Spleen (tissue), 11 donors: ENCODE results near the gene CETN3. TPM values are rescaled to one million over a fixed set of nuclear protein-coding genes. Genes with fewer than 3 reads are reported as not detected.

Experiments used
- DNase-seq: peaks from one replicate; pipeline ENCODE4 v3.0.0-alpha.2; 2020
- H3K27ac ChIP-seq, 8 donors: fragments of 200-600 bp; sonication (generic) in 7 of 8; 1 replicate in 4 of 8; 2 replicates in 4 of 8; pipeline versions ENCODE4 v1.5.0 to v1.8.0; 2016 to 2021; ENCODE audit warnings: inconsistent platforms in 4 of 8, mild to moderate bottlenecking in 4 of 8, moderate library complexity in 1 of 8
- H3K27me3 ChIP-seq, 7 donors: fragments of 200-600 bp; sonication (generic) in 6 of 7; replicated peaks in 1 of 7; 1 replicate in 4 of 7; 2 replicates in 3 of 7; pipeline versions ENCODE4 v1.5.0 to v1.8.0; 2016 to 2021; ENCODE audit warnings: inconsistent platforms in 3 of 7, mild to moderate bottlenecking in 1 of 7
- H3K36me3 ChIP-seq, 6 donors: fragments of 200-600 bp; sonication (generic) in 5 of 6; 1 replicate in 4 of 6; 2 replicates in 2 of 6; pipeline versions ENCODE4 v1.5.0 to v1.8.0; 2016 to 2021; ENCODE audit warnings: inconsistent platforms in 2 of 6
- H3K4me1 ChIP-seq, 6 donors: fragments of 200-600 bp; sonication (generic) in 5 of 6; 1 replicate in 3 of 6; 2 replicates in 3 of 6; pipeline versions ENCODE4 v1.5.0 to v1.8.0; 2016 to 2021; ENCODE audit warnings: inconsistent platforms in 3 of 6
- H3K4me3 ChIP-seq, 8 donors: fragments of 200-600 bp; sonication (generic) in 7 of 8; 1 replicate in 4 of 8; 2 replicates in 4 of 8; pipeline versions ENCODE4 v1.5.0 to v1.8.0; 2016 to 2021; ENCODE audit warnings: inconsistent platforms in 4 of 8, mild to moderate bottlenecking in 4 of 8, moderate library complexity in 2 of 8
- H3K9me3 ChIP-seq, 8 donors: fragments of 200-600 bp; sonication (generic) in 7 of 8; 1 replicate in 4 of 8; 2 replicates in 4 of 8; pipeline versions ENCODE4 v1.5.0 to v1.8.0; 2016 to 2021; ENCODE audit warnings: inconsistent platforms in 4 of 8
- CTCF ChIP-seq, 11 experiments: fragments of 200-600 bp in 7 of 11; fragments of 450-650 bp in 4 of 11; sonication (generic) in 4 of 11; IDR thresholded peaks in 8 of 11; conservative IDR thresholded peaks in 3 of 11; 1 replicate in 7 of 11; 2 replicates in 4 of 11; pipeline versions ENCODE4 v1.4.0 to v1.8.0; 2016 to 2021; ENCODE audit warnings: antibody characterized with exemption in 11 of 11, inconsistent platforms in 4 of 11, mild to moderate bottlenecking in 1 of 11
- POLR2A ChIP-seq, 3 donors: fragments of 450-650 bp; IDR thresholded peaks; one replicate each; pipeline ENCODE4 v1.5.1; 2017; ENCODE audit warnings: antibody characterized with exemption in 3 of 3, mild to moderate bottlenecking in 1 of 3
- POLR2AphosphoS5 ChIP-seq, 3 donors: sonication (generic); formaldehyde crosslinking; IDR thresholded peaks; one replicate each; pipeline ENCODE4 v1.5.1; 2017; ENCODE audit warnings: antibody characterized with exemption in 3 of 3
- WGBS, 5 donors: extraction: QIAGEN DNeasy Blood & Tissue Kit in 3 of 5; methylation state at CpG; one replicate each; pipeline versions ENCODE4 v1.1.5 to v1.1.7; 2013 to 2018; 5-methylcytosine and 5-hydroxymethylcytosine counted together
- intact Hi-C: fragments of 100-400 bp; cut with DNase I; formaldehyde crosslinking; loops from one replicate; pipeline ENCODE4 v1.15.0; 2023; ENCODE audit warnings: low total_unique reads
- polyA plus RNA-seq, 3 donors: library from polyadenylated mRNA; stranded (reverse); fragments of 200-250 nt; gene quantifications; one replicate each; pipeline ENCODE4 v1.2.1, GENCODE V29; 2013
- total RNA-seq, 7 donors: library from RNA; depleted of rRNA in 3 of 7; stranded (reverse); fragments of >200 nt in 3 of 7; fragmentation: NEBNext Ultra II Directional in 4 of 7; extraction: Animal tissue kit (Norgen Biotek cat#: 25700) in 4 of 7; gene quantifications; one replicate each; pipeline versions ENCODE4 v1.1.0 to v1.2.1, GENCODE V29; 2016 to 2021
- donor health status: healthy with polysubstance abuse.
- donor health status: DM: no; HTN: no; CAD: no; lungs with moderate emphysema.
- donor health status: DM: no; HTN: no; CAD: no.
- donor health status: Bipolar disorder and iron deficiency.
- donor health status: healthy.
- donor health status: DM: no; HTN: no; CAD: no.
- donor health status: DM: yes; HTN: yes; CAD: no.

CETN3 gene
- total and polyA plus RNA-seq, 10 donors: 7.8 to 28.2 (median 16.8) TPM

DNA sequence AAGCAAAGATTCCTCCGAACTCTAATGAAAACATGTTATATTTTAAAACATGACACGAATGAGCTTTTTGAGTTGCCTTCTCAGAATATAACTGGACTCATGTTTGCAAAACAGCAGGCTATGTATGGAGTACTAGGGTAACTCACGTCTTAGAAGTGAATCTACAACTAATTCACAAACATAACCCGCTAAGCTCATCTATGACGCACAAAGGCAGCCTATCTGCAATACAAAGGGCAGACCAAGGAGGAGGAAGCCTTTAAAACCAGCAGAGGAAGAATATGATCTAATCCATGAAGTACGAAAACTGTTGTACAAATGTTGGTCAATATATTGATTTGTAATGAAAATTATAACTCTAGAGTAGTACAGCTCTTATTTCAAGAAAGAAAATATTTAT is 67.0 kb downstream of the CETN3 start:
- Histone ChIP-seq H3K27me3 (no peaks in the 10 kb centered on the region), H3K27ac (no peak overlapping the region), H3K9me3 (no peaks in the 10 kb centered on the region), H3K36me3 (no peaks in the 10 kb centered on the region), H3K4me1 (no peaks in the 10 kb centered on the region), H3K4me3 (no peak overlapping the region)
- TF ChIP-seq POLR2AphosphoS5 (IDR thresholded peaks at IDR 0.05): no peak
- no peak for TF ChIP-seq CTCF (IDR thresholded peaks at IDR 0.05 in 8 of 11, conservative IDR thresholded peaks at IDR 0.05 in 3 of 11)
- TF ChIP-seq POLR2A (IDR thresholded peaks at IDR 0.05): no peak
- intact Hi-C loops: no loop called here
- WGBS, 5 donors: 73 to 91% (median 86%) methylated on average over 6 of the region's 6 CpGs
- no peak for DNase-seq

Other genes with a start within 250 kb of the CETN3 start
- 10 to 100 TPM in 1 of 7 donors, 1 to 10 TPM in 6; 4.8 to 11.8 (median 7.8) TPM for gene MBLAC2, start 65.0 kb upstream of the CETN3 start, total RNA-seq
- 1 to 10 TPM; 2.2 to 3.4 (median 3.4) TPM for gene MBLAC2, start 65.0 kb upstream of the CETN3 start, polyA plus RNA-seq
- gene POLR3G, start 65.1 kb upstream of the CETN3 start, total RNA-seq: 1 to 10 TPM; 1.4 to 4.3 (median 2.5) TPM
- gene POLR3G, start 65.1 kb upstream of the CETN3 start, polyA plus RNA-seq: 1 to 10 TPM in 2 of 3 donors, under 1 TPM in 1; 0.93 to 2.3 (median 1.5) TPM
- 10 to 100 TPM; 15.5 to 27.4 (median 21.3) TPM for gene LYSMD3, start 119.8 kb upstream of the CETN3 start, total RNA-seq
- gene LYSMD3, start 119.8 kb upstream of the CETN3 start, polyA plus RNA-seq: 1 to 10 TPM; 5.1 to 7.3 (median 5.7) TPM
- under 1 TPM in 5 of 7 donors, not detected in 2; 0.20 to 0.69 (median 0.44) TPM for gene ADGRV1, start 149.0 kb upstream of the CETN3 start, total RNA-seq
- gene ADGRV1, start 149.0 kb upstream of the CETN3 start, polyA plus RNA-seq: under 1 TPM in 2 of 3 donors, not detected in 1; 0.08 to 0.09 TPM